GM12872 (cell line): Measurements from ENCODE around the gene MAD1L1.

Experiments used
- CTCF ChIP-seq: IDR thresholded peaks from 3 replicates; pipeline ENCODE4 v1.5.1; 2011; ENCODE audit warnings: low read depth, mild to moderate bottlenecking, low read length, moderate library complexity; ENCODE audit not compliant: insufficient read depth

The MAD1L1 gene

GRCh38 chr7:2122651-2123050 lies 110.1 kb downstream of the MAD1L1 start:
- TF ChIP-seq CTCF, result no peak

- TF ChIP-seq CTCF, result no peak
These were observed 111.6 kb downstream of the MAD1L1 start for GRCh38 chr7:2120841-2121830.

- TF ChIP-seq CTCF, result no peak
These were observed 112.5 kb downstream of the MAD1L1 start for GRCh38 chr7:2120251-2120660.

GRCh38 chr7:2118630-2119190 lies 114.0 kb downstream of the MAD1L1 start:
- TF ChIP-seq CTCF, result no peak

- TF ChIP-seq CTCF, result no peak
These were observed 114.7 kb downstream of the MAD1L1 start for GRCh38 chr7:2118056-2118455.

- TF ChIP-seq CTCF, result no peak
These were observed 115.1 kb downstream of the MAD1L1 start for GRCh38 chr7:2117646-2118045.

GRCh38 chr7:2116989-2117591 lies 115.7 kb downstream of the MAD1L1 start:
- TF ChIP-seq CTCF, result no peak
